GM12878 (cell line): ENCODE measurements around the gene CCDC107. TPM values are rescaled to one million over a fixed set of nuclear protein-coding genes. Genes with fewer than 3 reads are reported as not detected.

Experiments used
- ETV6 ChIP-seq, 2 experiments: fragments of 450-650 bp in 1 of 2; IDR thresholded peaks in 1 of 2; conservative IDR thresholded peaks in 1 of 2; 2 replicates each; pipeline ENCODE4 v1.6.1; 2014; ENCODE audit warnings: antibody characterized with exemption in 1 of 2, borderline replicate concordance in 1 of 2, low read depth in 1 of 2, mild to moderate bottlenecking in 1 of 2, moderate library complexity in 1 of 2
- GABPA ChIP-seq: IDR thresholded peaks from 2 replicates; pipeline ENCODE4 v1.6.1; 2014; ENCODE audit warnings: antibody characterized with exemption, low read depth, mild to moderate bottlenecking, inconsistent platforms
- IKZF2 ChIP-seq, 2 experiments: fragments of 450-650 bp; IDR thresholded peaks; 2 replicates each; pipeline ENCODE4 v1.6.1; 2017; ENCODE audit warnings: mild to moderate bottlenecking in 2 of 2, moderate library complexity in 2 of 2
- MTA2 ChIP-seq: fragments of 450-650 bp; IDR thresholded peaks from 2 replicates; pipeline ENCODE4 v1.6.1; 2016; ENCODE audit warnings: low read depth, mild to moderate bottlenecking, moderate library complexity
- NFIC ChIP-seq: IDR thresholded peaks from 2 replicates; pipeline ENCODE4 v1.6.1; 2012; ENCODE audit warnings: low read depth, mild to moderate bottlenecking, inconsistent platforms, low read length, moderate library complexity
- PKNOX1 ChIP-seq: fragments of 450-650 bp; IDR thresholded peaks from 2 replicates; pipeline ENCODE4 v1.6.1; 2016; ENCODE audit warnings: mild to moderate bottlenecking
- POU2F2 ChIP-seq: IDR thresholded peaks from 3 replicates; pipeline ENCODE4 v1.6.1; 2011; ENCODE audit warnings: low read depth, mild to moderate bottlenecking, low read length, borderline replicate concordance
- TCF3 ChIP-seq: IDR thresholded peaks from 2 replicates; pipeline ENCODE4 v1.6.1; 2012; ENCODE audit warnings: low read depth, mild to moderate bottlenecking, low read length, borderline replicate concordance; ENCODE audit not compliant: insufficient read depth
- YY1 ChIP-seq: IDR thresholded peaks from 2 replicates; pipeline ENCODE4 v1.6.1; 2011; ENCODE audit warnings: low read depth, mild to moderate bottlenecking, low read length
- ZNF687 ChIP-seq: fragments of 450-650 bp; IDR thresholded peaks from 2 replicates; pipeline ENCODE4 v1.6.1; 2017; ENCODE audit warnings: mild to moderate bottlenecking, moderate library complexity
- polyA plus RNA-seq, 11 experiments: library from polyadenylated mRNA; depleted of rRNA in 4 of 11; unstranded in 6 of 11; stranded (reverse) in 5 of 11; fragments of >200 nt; fragmentation: Nextera tagmentation in 4 of 11; fragmentation: Illumina TruSeq in 1 of 11; extraction: Ambion mirVana in 4 of 11; extraction: Trizol in 1 of 11; gene quantifications; 1 replicate in 1 of 11; 2 replicates in 10 of 11; pipeline versions ENCODE4 v1.2.1 to v1.2.3, GENCODE V29; 2011 to 2016; ENCODE audit warnings: inconsistent platforms in 2 of 11, missing spikeins in 2 of 11, low read depth in 1 of 11
- total RNA-seq, 4 experiments: library from RNA; depleted of rRNA in 3 of 4; stranded (reverse); fragments of >200 nt in 3 of 4; fragmentation: Illumina TruSeq in 1 of 4; extraction: Trizol in 1 of 4; gene quantifications; 2 replicates each; pipeline versions ENCODE4 v1.2.1 to v1.2.3, GENCODE V29; 2013 to 2021

Gene CCDC107
- total and polyA plus RNA-seq, 10 of the 15 experiments (the other 5 are each of a cell fraction or from before 2014, with no cell fraction given) = 0.19 to 18.3 (median 10.6) TPM

GRCh38 chr9:35618854-35619799 lies 39.0 kb upstream of the CCDC107 start (continued):
- peak; percentile 81 to 82 for TF ChIP-seq IKZF2 (IDR thresholded peaks at IDR 0.05)
- TF ChIP-seq GABPA = peak; percentile 68; the same call in 1 of the 2 replicates
- peak in 1 of 2 experiments; percentile 57; a peak in 1 of 4 replicates for TF ChIP-seq ETV6 (conservative IDR thresholded peaks at IDR 0.05 in 1 of 2, IDR thresholded peaks at IDR 0.05 in 1 of 2; ENCODE audit: borderline replicate concordance in 1 of 2, low read depth in 1 of 2)
- TF ChIP-seq POU2F2 = peak; percentile 71; the same call in 1 of the 3 replicates
- peak; percentile 86 for TF ChIP-seq YY1
- peak; percentile 60; the same call in 1 of the 2 replicates for TF ChIP-seq MTA2
- peak; percentile 38; the same call in 1 of the 2 replicates for TF ChIP-seq NFIC
- TF ChIP-seq PKNOX1 = peak; percentile 38; the same call in 1 of the 2 replicates
- TF ChIP-seq ZNF687 = peak; percentile 83
- TF ChIP-seq TCF3 = no peak; the same call in 1 of the 2 replicates
- TF ChIP-seq, all 136 proteins: peak for 31
